Stimulated activated CD4-positive, alpha-beta T cell treated with anti-CD3 and anti-CD28 coated beads, Interleukin-4, amount 100 ng/mL, for 48 hours (primary cell): ENCODE data around the gene CDK16.

ENCODE experiments used
- DNase-seq, 2 donors: peaks; one replicate each; pipeline ENCODE4 v3.0.0-alpha.2; 2020; ENCODE audit warnings: low read depth in 2 of 2

The CDK16 gene

DNA sequence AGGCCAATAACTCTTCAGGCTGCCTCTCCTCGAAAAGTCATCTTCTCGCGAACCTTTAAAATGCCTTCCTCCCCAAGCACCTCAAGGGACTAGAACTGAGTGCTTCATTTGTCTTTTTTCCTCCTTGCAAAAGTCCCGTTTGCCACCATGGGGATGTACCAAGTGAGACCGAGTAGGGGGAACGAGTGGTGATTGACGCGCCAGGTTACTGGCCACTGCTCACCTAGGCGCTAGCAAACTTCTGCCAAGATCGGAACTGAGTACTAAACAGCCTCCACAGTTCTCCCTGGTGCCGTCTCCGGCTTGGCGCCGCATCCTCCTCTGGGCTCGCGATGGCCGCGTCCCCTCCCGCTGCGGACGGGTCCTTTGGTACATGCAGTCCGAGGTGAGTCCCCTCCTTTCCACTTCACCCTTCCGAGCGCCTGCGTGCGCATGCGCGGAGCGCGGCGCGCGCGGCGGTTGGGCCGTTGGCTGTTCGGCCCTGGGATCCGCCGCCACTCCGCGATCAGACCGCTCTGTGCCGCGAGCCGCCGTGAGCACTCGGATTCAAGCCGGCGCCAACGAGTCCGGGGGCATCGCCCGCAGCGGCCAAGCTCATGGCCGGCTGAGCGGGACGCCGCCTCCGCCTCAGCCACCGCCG lies at the start of gene CDK16:
Gene CDK16 (plus strand): TSS at position 402 of the 640 bp plus-strand sequence. CDS start 4,877 bp downstream, outside the sequence.
- DNase-seq, result peak; percentile 36 to 48

DNA sequence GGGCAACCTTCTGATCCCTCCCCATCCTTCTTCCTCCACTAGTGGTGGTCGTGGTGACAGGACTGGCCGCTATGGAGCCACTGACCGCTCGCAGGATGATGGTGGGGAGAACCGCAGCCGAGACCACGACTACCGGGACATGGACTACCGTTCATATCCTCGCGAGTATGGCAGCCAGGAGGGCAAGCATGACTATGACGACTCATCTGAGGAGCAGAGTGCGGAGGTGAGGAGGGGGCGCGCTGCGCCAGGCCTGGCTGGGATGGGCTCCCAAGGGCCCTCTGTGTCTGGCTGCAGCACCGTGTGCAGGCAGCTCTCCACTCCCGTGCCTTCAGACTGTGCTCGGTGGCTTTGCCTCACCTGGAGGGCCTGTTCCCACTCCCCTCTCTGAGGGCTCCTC lies 49.2 kb upstream of the CDK16 start:
- no peak for DNase-seq

DNA sequence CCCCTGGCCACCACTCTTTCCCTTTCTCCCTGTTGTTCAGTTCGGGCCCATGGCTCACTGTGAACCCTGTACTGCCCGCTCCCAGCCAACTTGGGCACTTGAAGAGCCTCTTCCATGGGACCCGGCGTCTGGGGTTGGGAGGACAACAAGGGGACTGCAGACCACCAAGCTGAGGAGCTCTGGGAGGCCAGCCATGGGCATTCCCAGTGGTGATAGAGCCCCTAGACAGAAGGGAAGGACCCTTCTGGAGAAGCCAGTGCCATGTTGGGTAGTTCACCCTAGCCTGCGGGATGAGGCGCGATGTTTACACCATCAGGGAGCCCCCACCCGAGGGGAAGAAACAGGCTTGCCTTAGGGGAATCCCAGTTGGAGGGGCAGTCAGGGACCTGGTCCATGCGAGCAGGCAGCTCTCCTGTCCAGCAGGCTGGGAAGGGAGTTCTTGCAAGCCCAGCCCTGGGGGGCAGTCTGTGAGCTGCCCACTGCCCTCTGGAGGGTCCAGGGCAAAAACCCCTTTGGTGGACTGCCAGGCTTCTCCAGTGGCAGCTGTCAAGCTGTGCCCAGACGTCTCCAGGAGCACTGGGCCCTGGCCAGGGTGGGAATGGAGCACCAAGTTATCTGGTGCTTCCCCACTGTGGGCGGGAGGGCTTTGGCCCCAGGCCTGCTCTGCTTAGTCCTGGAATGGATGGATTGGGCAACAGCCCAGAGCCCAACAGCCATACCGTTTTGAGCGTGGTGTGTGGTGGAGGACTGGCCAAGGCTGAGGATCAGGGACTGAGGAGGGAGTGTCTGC lies 48.6 kb upstream of the CDK16 start:
- no peak for DNase-seq

DNA sequence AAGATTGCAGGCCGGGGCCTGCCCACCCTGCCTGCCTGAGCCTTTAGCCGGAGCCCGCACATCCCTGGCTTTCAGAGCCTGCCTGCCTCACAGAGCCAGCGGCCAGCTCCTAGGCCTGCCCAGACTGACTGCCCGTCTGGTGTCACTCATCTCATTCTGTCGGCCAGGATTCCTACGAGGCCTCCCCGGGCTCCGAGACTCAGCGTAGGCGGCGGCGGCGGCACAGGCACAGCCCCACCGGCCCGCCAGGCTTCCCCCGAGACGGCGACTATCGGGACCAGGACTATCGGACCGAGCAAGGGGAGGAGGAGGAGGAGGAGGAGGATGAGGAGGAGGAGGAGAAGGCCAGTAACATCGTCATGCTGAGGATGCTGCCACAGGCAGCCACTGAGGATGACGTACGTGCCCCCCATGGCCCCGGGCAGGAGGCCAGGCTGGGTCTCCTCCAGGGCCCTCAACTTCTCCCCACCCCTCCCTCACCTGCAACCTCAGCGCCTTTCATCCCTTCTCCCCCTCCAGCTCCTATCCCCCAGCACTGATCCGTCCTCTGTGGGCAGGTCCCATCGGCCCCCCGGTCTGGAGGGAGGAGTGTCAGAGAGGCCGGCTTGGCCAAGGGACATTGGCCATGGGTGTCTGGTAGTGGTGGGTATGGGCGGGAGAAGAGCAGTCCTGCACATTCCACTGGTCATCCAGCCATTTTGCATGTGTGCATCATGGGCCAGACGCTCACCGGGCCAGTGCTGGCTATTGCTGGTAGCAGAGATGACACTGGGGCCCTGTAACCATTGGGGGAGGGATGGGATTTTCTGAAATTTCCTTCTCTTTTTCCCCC lies 47.4 kb upstream of the CDK16 start:
- no peak for DNase-seq

DNA sequence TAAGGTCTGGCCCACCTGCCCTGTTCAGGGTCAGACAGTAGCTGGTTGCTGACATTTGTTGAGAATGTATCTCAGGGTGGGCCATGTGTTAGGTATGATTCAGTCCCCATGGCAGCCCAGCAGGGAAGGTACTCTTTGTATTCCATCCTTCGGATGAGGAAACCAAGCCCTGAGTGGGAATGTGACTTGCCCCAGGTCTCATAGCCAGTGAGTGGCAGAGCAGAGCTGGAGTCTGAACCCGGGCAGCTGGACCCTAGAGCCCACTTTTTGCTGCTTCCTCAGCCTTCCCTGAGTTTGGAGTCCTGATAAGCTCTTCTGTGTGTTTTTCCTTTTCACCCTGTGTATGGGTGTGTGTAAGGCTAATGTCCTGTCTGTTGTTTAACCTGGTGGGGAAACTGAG lies 46.5 kb upstream of the CDK16 start:
- DNase-seq, result no peak

DNA sequence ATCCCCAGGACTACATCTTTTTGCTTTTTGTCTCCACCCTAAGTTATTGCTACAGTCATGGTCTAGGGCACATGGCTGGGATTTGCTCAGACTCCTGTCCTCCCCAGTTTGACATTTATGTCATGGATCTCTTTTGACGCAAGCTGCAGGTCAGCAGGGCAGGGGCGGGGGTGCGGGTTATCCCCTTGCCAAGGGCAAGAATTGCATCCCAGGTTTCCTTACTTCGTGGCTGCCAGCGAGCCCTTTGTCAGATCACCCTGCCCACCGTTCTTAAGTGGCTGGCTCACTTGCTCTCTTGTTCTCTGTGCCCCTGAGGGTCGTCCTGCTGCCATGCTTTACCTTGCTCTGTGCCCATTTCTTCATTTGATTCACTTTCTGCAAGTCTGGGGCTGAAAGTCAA lies 45.9 kb upstream of the CDK16 start:
- DNase-seq, result no peak

DNA sequence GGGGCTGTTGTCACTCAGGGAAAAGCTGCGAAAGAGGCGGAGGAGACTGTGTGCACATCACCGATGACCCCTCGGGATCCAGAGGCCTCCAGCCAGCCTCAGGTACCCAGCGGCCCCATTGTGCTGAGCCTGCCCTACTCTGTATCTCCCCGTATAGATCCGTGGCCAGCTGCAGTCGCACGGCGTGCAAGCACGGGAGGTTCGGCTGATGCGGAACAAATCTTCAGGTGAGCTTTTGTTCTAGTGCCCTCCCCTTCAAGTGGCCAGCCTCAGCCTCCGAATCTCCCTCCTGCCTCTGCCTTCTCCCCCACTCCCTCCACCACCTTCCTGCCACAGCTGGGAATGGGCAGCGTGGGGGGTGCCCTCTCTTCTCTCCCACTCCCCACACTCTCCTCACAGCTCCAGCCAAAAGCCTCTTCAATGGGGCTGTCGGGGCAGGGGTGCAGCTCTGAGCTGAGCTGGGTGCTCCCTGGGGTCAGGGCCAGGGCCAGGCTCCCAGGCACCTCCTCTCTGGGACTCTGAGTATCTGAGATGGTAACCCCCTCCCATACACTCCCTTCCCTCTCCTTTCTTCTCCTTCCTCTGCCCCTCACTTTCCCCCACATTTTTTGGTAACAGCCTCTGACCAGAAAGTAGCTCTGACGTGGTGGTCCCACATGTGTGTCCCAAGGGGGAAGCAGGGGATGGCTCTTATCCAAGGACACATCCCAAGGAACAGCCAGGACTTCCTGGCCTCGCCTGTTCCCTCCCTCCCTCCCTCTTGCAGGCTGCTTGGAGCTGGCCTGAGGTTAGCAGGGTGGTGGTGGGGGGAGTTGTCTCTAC lies 45.3 kb upstream of the CDK16 start:
- no peak for DNase-seq

DNA sequence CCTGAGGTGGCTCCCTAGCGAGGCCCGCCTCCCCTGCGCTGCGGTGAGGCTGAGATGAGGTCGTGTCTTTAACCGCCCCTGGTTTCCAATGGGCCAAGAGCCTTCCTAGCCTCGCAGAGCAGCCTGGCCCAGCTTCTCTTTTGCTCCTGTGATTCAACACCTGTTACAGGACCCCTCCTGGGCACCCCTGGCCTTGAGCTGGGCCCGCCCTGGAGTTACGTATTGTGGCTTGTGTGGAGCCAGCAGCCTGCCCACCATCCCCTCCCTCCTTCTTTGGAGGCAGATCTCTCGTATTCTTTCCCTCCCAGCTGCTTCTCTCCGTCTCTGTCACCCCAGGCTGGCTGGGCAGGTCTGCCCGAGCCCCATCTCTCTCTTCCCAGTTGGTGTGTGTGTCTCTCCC lies 44.1 kb upstream of the CDK16 start:
- no peak for DNase-seq

DNA sequence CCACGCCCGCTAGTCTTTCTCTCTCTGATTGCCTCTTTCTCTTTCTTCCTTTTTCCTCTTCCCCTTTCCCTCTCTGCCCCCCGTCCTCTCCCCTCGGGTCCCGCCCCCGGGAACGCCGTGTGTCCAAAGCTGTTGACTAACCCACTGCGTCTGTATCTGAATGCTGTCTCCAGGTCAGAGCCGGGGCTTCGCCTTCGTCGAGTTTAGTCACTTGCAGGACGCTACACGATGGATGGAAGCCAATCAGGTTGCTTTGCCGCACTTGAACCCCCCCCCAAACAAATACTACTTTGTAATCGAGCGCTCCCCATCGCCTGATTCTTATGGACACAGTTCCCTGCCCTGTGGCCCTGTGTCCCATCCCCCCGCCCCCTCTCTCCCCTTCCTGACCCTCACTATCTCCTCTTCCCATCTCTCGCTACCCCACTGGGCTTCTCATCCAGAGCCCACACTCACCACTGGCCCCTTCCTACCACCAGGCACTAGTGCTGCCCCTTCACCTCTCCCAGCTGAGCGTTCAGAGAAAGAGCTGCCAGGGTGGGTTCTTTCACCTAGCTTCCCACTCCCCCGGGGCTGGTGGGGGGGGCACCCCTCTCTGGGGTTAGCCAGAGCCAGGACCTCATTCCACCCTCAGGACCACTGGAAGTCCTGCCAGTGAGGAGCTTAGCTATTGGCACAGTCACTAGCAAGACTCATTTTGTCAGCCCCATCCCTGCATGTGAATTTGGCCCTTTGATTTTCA lies 43.5 kb upstream of the CDK16 start:
- no peak for DNase-seq

DNA sequence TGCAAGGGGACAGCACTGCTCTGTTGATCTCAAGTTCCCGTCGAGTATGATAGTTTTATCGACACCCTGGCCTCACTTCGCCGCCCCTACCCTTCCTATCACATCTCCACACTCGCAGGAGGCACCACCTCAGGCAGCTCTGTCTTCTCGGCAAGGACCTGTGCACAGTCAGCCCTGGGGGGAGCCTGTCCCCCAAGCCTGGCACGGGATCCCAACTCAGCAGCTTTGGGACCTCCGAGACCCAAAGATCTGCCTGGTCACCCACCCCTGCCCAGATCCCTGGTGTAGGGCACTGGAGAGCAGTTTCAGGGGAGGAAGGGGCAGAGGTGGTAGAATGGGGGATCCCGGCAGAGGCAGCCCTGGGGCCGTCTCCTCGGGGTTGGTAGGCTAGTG lies 42.9 kb upstream of the CDK16 start:
- DNase-seq, result no peak

DNA sequence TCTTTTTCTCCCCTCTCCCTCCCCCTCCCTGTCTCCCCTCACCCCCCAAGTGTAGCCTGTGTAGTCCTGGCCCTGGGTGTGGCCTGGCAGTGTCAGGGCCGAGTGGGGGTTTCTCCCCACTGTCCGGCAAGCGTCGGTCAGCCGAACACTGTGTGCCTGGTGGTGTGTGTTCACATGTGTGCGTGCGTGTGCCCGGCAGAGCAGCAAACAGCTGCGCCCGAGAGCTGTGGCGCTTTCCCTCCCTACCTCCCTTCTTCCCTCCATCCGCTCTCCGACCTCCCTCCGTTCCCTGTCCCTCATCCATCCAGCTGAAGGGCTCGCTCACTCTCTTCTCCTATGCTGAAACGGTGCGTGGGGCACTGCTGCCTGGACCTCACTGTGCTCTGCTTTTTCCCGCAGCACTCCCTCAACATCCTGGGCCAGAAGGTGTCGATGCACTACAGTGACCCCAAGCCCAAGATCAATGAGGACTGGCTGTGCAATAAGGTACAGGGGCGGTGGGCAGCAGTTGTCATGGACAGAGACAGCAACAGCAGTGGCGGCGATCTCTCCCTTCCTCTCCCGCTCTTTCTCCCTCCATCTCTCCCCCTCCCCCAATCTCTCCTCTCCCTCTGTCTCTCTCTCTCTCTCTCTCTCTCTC lies 42.3 kb upstream of the CDK16 start:
- no peak for DNase-seq

DNA sequence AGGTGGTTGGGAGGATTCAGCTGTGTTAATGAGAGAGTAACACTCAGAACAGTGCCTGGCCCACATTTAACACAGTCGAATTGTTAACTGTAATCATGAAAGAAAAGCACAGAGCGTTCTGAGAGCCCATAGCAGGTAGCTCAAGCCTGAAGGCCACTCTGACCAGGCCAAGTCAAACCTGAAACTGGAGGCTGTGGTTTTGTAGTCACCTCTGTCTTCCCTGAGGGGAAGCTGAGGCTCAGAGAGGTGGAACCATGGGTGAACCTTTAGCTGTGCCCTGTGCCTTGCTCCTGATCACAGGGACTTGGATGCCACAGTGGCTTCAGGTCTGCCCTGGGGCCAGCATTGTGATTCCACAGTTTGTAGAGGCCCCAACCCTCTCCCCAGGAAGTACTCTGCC lies 41.4 kb upstream of the CDK16 start:
- DNase-seq, result no peak

DNA sequence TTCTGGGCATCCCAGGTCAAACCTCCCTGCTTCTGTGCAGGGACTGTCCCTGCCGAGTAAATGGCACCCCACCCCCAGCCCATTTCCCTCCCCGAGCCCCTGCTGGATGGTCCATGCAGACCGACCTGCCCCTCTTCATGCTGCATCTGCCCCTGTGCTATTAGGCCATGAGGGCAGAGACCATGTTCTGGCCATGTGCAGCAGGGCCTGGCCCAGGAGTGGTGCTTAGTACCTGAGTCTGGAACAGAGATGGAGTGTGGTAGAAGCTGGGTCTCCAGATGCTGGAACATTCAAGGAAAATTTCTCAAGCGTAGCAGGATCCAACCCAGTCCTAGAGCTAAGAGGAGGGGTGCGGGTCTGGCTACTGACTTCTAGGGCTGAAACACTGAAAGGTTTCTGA lies 40.1 kb upstream of the CDK16 start:
- DNase-seq, result no peak

DNA sequence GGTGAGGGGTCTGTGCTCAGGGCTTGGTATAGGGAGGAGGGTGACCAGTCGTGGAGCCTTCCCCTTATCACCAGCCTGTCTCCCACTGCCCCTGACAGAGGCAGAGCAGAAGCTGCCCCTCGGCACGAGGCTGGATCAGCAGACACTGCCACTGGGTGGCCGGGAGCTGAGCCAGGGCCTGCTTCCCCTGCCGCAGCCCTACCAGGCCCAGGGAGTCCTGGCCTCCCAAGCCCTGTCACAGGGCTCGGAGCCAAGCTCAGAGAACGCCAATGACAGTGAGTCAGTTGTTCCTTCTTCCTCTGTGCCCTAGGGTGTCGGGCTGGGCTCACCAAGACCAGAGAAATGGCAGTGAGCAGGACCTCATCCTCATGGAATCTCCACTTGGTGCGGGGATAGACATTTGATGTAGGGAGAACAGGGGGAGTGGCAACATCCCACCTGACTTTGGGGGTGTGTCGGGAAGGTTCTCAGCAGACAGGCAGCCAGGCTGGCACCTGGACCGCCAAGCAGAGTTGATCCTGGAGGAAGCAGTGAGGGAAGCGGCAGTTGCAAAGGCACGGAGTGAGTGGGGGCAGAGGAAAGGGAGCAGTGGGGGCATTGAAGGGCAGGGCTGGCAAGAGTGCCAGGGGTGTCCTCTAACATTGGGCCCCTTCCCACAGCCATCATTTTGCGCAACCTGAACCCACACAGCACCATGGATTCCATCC lies 39.1 kb upstream of the CDK16 start:
- no peak for DNase-seq

DNA sequence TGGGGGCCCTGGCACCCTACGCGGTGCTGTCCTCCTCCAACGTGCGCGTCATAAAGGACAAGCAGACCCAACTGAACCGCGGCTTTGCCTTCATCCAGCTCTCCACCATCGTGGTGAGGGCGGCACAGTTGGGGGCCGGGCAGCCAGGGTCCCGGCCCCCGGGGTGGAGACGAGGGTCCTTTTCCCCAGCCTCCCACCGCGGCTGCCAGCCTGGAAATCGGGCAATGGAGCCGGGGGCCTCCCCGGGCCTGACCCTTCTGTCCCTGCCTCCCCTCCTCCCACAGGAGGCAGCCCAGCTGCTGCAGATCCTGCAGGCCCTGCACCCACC lies 38.6 kb upstream of the CDK16 start:
- DNase-seq, result no peak

DNA sequence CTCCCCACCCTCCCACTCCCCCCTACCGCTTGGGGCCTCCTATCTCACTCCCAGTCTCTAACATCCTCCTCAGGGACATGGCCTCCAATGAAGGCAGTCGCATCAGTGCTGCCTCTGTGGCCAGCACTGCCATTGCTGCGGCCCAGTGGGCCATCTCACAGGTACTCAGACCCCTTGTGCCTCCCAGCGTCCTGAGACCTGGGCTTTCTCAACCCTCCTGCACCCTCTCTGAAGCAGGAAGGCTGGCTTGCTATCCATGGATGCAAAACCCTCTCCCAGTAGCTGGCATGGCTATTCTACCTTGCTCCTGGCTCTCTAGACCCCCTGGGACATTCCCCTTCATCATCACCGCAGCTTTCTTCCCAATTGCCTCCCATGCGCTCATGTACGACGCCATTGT lies 38.1 kb upstream of the CDK16 start:
- no peak for DNase-seq

DNA sequence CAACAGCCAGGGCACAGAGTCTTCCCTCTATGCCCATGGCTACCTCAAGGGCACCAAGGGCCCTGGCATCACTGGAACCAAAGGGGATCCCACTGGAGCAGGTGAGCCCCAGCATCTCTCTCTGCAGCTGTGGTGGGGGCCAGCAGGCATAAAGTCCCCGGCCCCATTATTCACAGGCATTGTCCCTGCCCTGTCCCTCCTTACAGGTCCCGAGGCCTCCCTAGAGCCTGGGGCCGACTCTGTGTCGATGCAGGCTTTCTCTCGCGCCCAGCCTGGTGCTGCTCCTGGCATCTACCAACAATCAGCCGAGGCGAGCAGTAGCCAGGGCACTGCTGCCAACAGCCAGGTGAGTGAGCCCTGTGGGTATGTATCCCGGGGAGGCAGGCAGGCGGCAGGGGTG lies 37.2 kb upstream of the CDK16 start:
- no peak for DNase-seq

DNA sequence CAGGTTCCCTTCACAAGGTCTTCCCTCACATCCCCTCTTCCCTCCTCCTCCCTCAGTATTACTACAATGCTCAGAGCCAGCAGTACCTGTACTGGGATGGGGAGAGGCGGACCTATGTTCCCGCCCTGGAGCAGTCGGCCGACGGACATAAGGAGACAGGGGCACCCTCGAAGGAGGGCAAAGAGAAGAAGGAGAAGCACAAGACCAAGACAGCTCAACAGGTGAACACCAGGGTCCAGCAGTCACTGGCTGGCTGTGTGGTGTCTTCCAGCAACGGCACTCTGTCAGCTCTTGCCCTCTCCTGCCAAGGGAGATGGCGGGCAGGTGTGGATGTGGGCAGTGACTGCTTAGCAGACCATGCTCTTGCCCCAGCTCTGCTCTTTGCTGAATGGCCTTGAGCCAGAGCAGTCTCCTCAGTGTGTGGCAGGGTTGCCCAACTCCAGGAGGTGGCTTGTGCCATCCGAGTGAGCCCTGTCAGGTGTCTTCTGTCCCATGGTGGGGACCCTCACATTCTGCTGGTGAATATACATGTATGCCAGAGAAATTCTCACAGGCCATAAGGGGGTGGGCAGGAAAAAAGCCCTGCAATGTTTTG lies 36.3 kb upstream of the CDK16 start:
- DNase-seq, result no peak

DNA sequence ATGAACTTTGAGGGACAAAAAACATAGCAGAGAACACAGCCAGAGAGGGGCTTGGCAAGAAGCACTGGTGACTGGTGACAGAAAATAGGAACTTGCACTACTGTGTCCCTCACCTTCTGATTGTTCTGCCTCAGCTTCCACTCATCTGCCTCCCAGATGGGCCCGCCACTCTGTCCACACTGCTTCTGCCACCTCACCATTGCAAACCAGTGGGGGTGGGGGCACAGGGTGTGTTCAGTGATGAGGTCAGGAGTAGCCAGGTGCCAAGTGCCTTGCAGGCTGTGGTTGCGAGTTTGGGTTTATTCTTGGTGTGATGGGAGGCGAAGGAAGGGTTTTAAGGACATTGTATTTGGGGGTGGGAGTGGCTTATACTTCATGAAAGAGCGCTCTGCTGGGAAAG lies 34.0 kb upstream of the CDK16 start:
- DNase-seq, result no peak

DNA sequence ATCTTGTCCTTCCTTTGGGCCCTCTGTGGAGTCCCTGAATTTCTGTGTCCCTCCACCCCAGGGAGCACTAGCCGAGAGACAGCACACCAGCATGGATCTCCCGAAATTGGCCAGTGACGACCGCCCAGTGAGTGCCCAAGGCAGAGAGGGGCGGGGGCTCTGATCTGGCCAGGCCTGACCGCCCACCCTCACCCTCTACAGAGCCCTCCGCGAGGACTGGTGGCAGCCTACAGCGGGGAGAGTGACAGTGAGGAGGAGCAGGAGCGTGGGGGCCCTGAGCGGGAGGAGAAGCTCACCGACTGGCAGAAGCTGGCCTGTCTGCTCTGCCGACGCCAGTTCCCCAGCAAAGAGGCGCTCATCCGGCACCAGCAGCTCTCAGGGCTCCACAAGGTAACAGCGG lies 33.2 kb upstream of the CDK16 start:
- DNase-seq, result no peak
